Psoas muscle (tissue), 8 donors: ENCODE measurements around the gene GFI1B. TPM values are rescaled to one million over a fixed set of nuclear protein-coding genes. Genes with fewer than 3 reads are reported as not detected.
A peak's percentile ranks its signal among the peaks of the same experiment; 100 is the strongest.

ENCODE experiments used
- ATAC-seq, 4 donors: fragments of 200-7000 bp; cut with Tn5 transposase; one replicate each; pipeline ENCODE4 v1.9.1; 2020; ENCODE audit warnings: moderate library complexity in 3 of 4, mild to moderate bottlenecking in 2 of 4
- DNase-seq, 2 donors: peaks; one replicate each; pipeline ENCODE4 v3.0.0-alpha.2; 2020
- H3K27ac ChIP-seq: fragments of 200-600 bp; one replicate; pipeline ENCODE4 v1.8.0; 2022
- H3K27me3 ChIP-seq, 3 donors: fragments of 200-600 bp in 1 of 3; one replicate each; pipeline versions ENCODE4 v1.6.1 to v1.8.0; 2013 to 2022; ENCODE audit warnings: low read length in 2 of 3, mild to moderate bottlenecking in 2 of 3, moderate library complexity in 1 of 3; ENCODE audit not compliant: insufficient read depth in 3 of 3
- H3K36me3 ChIP-seq, 2 donors: fragments of 200-600 bp in 1 of 2; one replicate each; pipeline versions ENCODE4 v1.6.1 to v1.8.0; 2013 to 2022; ENCODE audit warnings: low read depth in 1 of 2, mild to moderate bottlenecking in 1 of 2, moderate library complexity in 1 of 2; ENCODE audit not compliant: insufficient read depth in 1 of 2
- H3K4me1 ChIP-seq: fragments of 200-600 bp; one replicate; pipeline ENCODE4 v1.8.0; 2022
- H3K4me3 ChIP-seq: fragments of 200-600 bp; one replicate; pipeline ENCODE4 v1.8.0; 2022; ENCODE audit warnings: mild to moderate bottlenecking
- H3K9me3 ChIP-seq: fragments of 200-600 bp; one replicate; pipeline ENCODE4 v1.8.0; 2022
- CTCF ChIP-seq: fragments of 200-600 bp; IDR thresholded peaks from one replicate; pipeline ENCODE4 v1.8.0; 2022; ENCODE audit warnings: antibody characterized with exemption
- WGBS, 3 donors: extraction: QIAGEN DNeasy Blood & Tissue Kit; methylation state at CpG; one replicate each; pipeline versions ENCODE4 v1.1.6 to v1.1.7; 2013; 5-methylcytosine and 5-hydroxymethylcytosine counted together
- intact Hi-C, 2 donors: fragments of 100-400 bp; cut with DNase I; formaldehyde crosslinking; loops; one replicate each; pipeline versions ENCODE4 v1.11.0 to v1.14.2; 2022
- polyA plus RNA-seq, 3 donors: library from polyadenylated mRNA; stranded (reverse); fragments of 200-250 nt; gene quantifications; one replicate each; pipeline ENCODE4 v1.2.3, GENCODE V29; 2013
- total RNA-seq, 4 donors: library from RNA; stranded (reverse); fragmentation: NEBNext Ultra II Directional in 2 of 4; extraction: Animal tissue kit (Norgen Biotek cat#: 25700) in 2 of 4; gene quantifications; one replicate each; pipeline versions ENCODE4 v1.2.1 to v1.2.4, GENCODE V29; 2021 to 2023
- donor health status: healthy with polysubstance abuse.
- donor health status: DM: no; HTN: no; CAD: no; lungs with moderate emphysema.
- donor health status: Bipolar disorder and iron deficiency.
- donor health status: healthy.
- donor health status: DM: yes; HTN: yes; CAD: no.
- donor health status: DM: no; HTN: no; CAD: no.
- donor health status: DM: no; HTN: no; CAD: no.
- donor health status: DM: yes; HTN: yes; CAD: no.

The GFI1B gene
- total and polyA plus RNA-seq, 7 donors = 0.07 to 0.14 (median 0.12) TPM; not detected in 4

- H3K27ac ChIP-seq = no peak overlapping the region
- no peak for ATAC-seq
- peaks cover 4% of the 10 kb centered on the region for H3K4me1 ChIP-seq
- H3K27me3 ChIP-seq = peaks cover 0 to 2% (median 0%) of the 10 kb centered on the region in 3 donors
- 67 to 72% (median 68%) methylated on average over 4 of the region's 4 CpGs for WGBS, 3 donors
- H3K36me3 ChIP-seq = no peaks in the 10 kb centered on the region
- no peak for TF ChIP-seq CTCF
- no peak for DNase-seq
- no peak overlapping the region for H3K4me3 ChIP-seq
- no peaks in the 10 kb centered on the region for H3K9me3 ChIP-seq
- intact Hi-C loops = no loop called here
Measured at GRCh38 chr9:132985071-132985350, 6.5 kb downstream of the GFI1B start.

GRCh38 chr9:132985489-132985888, 7.0 kb downstream of the GFI1B start:
- intact Hi-C loops = no loop called here
- peak in 3 of 4 donors; percentile 32 to 75 (median 41) for ATAC-seq
- no peak overlapping the region for H3K27ac ChIP-seq

GRCh38 chr9:132986114-132986513, 7.6 kb downstream of the GFI1B start:
- peak in 2 of 4 donors; percentile 68 to 71 for ATAC-seq

More at GRCh38 chr9:132985489-132985888, 7.0 kb downstream of the GFI1B start:
- Histone ChIP-seq H3K9me3 (no peaks in the 10 kb centered on the region), H3K4me1 (peaks cover 4% of the 10 kb centered on the region), H3K27me3 (peaks cover 0 to 2% (median 0%) of the 10 kb centered on the region in 3 donors), H3K4me3 (no peak overlapping the region), H3K36me3 (no peaks in the 10 kb centered on the region)
- no peak for DNase-seq
- no peak for TF ChIP-seq CTCF
- WGBS, 3 donors = 40 to 57% (median 55%) methylated on average over 8 of the region's 8 CpGs

GRCh38 chr9:132986640-132987620, 8.4 kb downstream of the GFI1B start:
- H3K27me3 ChIP-seq = peaks cover 0 to 9% (median 3%) of the 10 kb centered on the region in 3 donors
- H3K36me3 ChIP-seq = no peaks in the 10 kb centered on the region
- H3K4me3 ChIP-seq = no peak overlapping the region
- H3K9me3 ChIP-seq = no peaks in the 10 kb centered on the region
- intact Hi-C loops = no loop called here
- DNase-seq (no peak), ATAC-seq (peak in 3 of 4 donors; percentile 23 to 65 (median 53))
- no peak overlapping the region for H3K27ac ChIP-seq
- H3K4me1 ChIP-seq = peaks cover 4% of the 10 kb centered on the region
- no peak for TF ChIP-seq CTCF
- WGBS, 3 donors = 44 to 56% (median 56%) methylated on average over 24 to 26 of the region's 26 CpGs

More at GRCh38 chr9:132986114-132986513, 7.6 kb downstream of the GFI1B start:
- TF ChIP-seq CTCF = no peak
- peaks cover 0 to 3% (median 2%) of the 10 kb centered on the region in 3 donors for H3K27me3 ChIP-seq
- intact Hi-C loops = no loop called here
- H3K36me3 ChIP-seq = no peaks in the 10 kb centered on the region
- peak overlapping the region; percentile 0 for H3K4me3 ChIP-seq
- peaks cover 4% of the 10 kb centered on the region for H3K4me1 ChIP-seq
- no peak overlapping the region for H3K27ac ChIP-seq
- H3K9me3 ChIP-seq = no peaks in the 10 kb centered on the region
- no peak for DNase-seq
- WGBS, 3 donors = 26 to 63% (median 32%) methylated on average over 13 of the region's 13 CpGs
